ENCODE measurements around the gene GHR. TPM values are rescaled to one million over a fixed set of nuclear protein-coding genes. Genes with fewer than 3 reads are reported as not detected.

GHR gene
- total and polyA plus RNA-seq, 3 donors from 2014 or later, result 3.3 to 4.7 (median 3.7) TPM

GRCh38 chr5:42520957-42521356 lies 97.7 kb downstream of the GHR start:
- intact Hi-C loops (cut with DNase I; ENCODE audit: low total_unique reads), result no loop called here
- Histone ChIP-seq H3K4me3 (no peak overlapping the region), H3K27me3 (no peaks in the 10 kb centered on the region), H3K4me1 (peaks cover 5% of the 10 kb centered on the region), H3K27ac (no peak overlapping the region), H3K36me3 (ENCODE audit: low read depth, missing control alignments) (no peaks in the 10 kb centered on the region), H3K9me3 (no peaks in the 10 kb centered on the region)
- 83 to 88% methylated on average over 4 of the region's 4 CpGs for WGBS, 2 donors
- TF ChIP-seq POLR2A (IDR thresholded peaks at IDR 0.05) (no peak), CTCF (IDR thresholded peaks at IDR 0.05) (no peak)
- DNase-seq, result no peak

GRCh38 chr5:42521406-42521805 lies 98.2 kb downstream of the GHR start:
- no peak for TF ChIP-seq POLR2A (IDR thresholded peaks at IDR 0.05)
- TF ChIP-seq CTCF (IDR thresholded peaks at IDR 0.05), result no peak
- Histone ChIP-seq H3K9me3 (no peaks in the 10 kb centered on the region), H3K27me3 (no peaks in the 10 kb centered on the region), H3K4me3 (no peak overlapping the region), H3K4me1 (peaks cover 5% of the 10 kb centered on the region), H3K27ac (no peak overlapping the region), H3K36me3 (ENCODE audit: low read depth, missing control alignments) (no peaks in the 10 kb centered on the region)
- no peak for DNase-seq
- 70 to 85% methylated on average over 2 of the region's 2 CpGs for WGBS, 2 donors
- intact Hi-C loops (cut with DNase I; ENCODE audit: low total_unique reads), result no loop called here

- no peak for TF ChIP-seq POLR2A (IDR thresholded peaks at IDR 0.05)
- no peak for TF ChIP-seq CTCF (IDR thresholded peaks at IDR 0.05)
- Histone ChIP-seq H3K36me3 (ENCODE audit: low read depth, missing control alignments) (no peaks in the 10 kb centered on the region), H3K4me3 (no peak overlapping the region), H3K4me1 (peaks cover 5% of the 10 kb centered on the region), H3K27me3 (no peaks in the 10 kb centered on the region), H3K9me3 (no peaks in the 10 kb centered on the region), H3K27ac (no peak overlapping the region)
- 59 to 68% methylated on average over 1 of the region's 1 CpG for WGBS, 2 donors
- no peak for DNase-seq
- intact Hi-C loops (cut with DNase I; ENCODE audit: low total_unique reads), result no loop called here
Measured at GRCh38 chr5:42522783-42523182, 99.5 kb downstream of the GHR start.

GRCh38 chr5:42526179-42526578 lies 102.9 kb downstream of the GHR start:
- Histone ChIP-seq H3K27ac (no peak overlapping the region), H3K4me1 (peaks cover 5% of the 10 kb centered on the region), H3K4me3 (no peak overlapping the region), H3K27me3 (no peaks in the 10 kb centered on the region), H3K9me3 (no peaks in the 10 kb centered on the region), H3K36me3 (ENCODE audit: low read depth, missing control alignments) (no peaks in the 10 kb centered on the region)
- 95% methylated on average over 1 of the region's 1 CpG for WGBS, 2 donors
- DNase-seq, result no peak
- TF ChIP-seq CTCF (IDR thresholded peaks at IDR 0.05) (no peak), POLR2A (IDR thresholded peaks at IDR 0.05) (no peak)
- intact Hi-C loops (cut with DNase I; ENCODE audit: low total_unique reads), result no loop called here

GRCh38 chr5:42531611-42532010 lies 108.4 kb downstream of the GHR start:
- Histone ChIP-seq H3K27ac (no peak overlapping the region), H3K9me3 (no peaks in the 10 kb centered on the region), H3K4me1 (no peaks in the 10 kb centered on the region), H3K36me3 (ENCODE audit: low read depth, missing control alignments) (no peaks in the 10 kb centered on the region), H3K27me3 (no peaks in the 10 kb centered on the region), H3K4me3 (no peak overlapping the region)
- DNase-seq, result no peak
- intact Hi-C loops (cut with DNase I; ENCODE audit: low total_unique reads), result no loop called here
- TF ChIP-seq POLR2A (IDR thresholded peaks at IDR 0.05), result no peak
- TF ChIP-seq CTCF (IDR thresholded peaks at IDR 0.05), result no peak
- WGBS, 2 donors, result 71 to 74% methylated on average over 2 of the region's 2 CpGs
